ENCODE results near the gene TRMT61A. TPM values are rescaled to one million over a fixed set of nuclear protein-coding genes. Genes with fewer than 3 reads are reported as not detected.

Gene TRMT61A
- total and polyA plus RNA-seq, 2 of the 13 experiments (the other 11 are each of a cell fraction or from before 2014, with no cell fraction given): 6.5 to 13.6 TPM

DNA sequence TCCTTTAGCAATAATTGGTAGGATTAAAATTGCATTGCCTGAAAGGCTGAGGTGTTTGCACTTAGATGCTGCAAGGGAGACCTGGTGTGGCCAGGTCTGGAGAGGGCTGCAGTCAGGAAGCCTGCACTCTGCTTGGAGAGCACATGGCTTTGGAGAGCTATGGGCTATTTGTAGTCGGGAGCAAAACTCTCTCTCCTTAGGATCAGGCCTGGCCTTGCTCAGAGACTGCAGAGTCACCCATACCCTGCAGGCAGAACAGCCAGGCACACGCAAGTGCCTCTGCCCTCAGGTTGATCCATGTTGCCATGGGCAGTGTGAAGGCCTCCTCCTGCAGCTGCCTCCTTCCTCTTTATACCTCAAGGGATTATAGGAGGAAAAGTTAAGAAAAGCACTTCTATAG, 33.1 kb upstream of the TRMT61A start (continued):
- no peak for TF ChIP-seq JUND (CRISPR knock-in tag; IDR thresholded peaks at IDR 0.05)

DNA sequence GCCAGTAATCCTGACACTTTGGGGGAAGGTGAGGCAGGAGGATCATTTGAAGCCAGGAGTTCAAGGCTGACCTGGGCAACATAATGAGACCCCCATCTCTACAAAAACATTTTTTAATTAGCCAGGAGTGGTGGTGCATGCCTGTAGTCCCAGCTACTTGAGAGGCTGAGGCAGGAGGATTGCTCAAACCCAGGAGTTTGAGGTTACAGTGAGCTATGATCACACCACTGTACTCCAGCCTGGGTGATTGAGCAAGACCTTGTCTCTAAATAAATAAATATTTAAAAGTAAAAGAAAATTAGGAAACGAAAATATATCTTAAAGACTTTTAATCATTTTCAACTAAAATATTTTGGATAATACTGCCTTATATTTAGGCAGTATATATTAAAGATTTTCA, 32.2 kb upstream of the TRMT61A start:
- Histone ChIP-seq H3K4me3 (replicated peaks in 1 of 3; ENCODE audit: insufficient read depth in 1 of 3, low read depth in 2 of 3, low read length in 3 of 3) (no peak overlapping the region), H3K27ac (ENCODE audit: extremely low read length, insufficient read depth, low read length) (no peak overlapping the region), H3K9me3 (ENCODE audit: low read length) (no peaks in the 10 kb centered on the region), H3K27me3 (ENCODE audit: control insufficient read depth in 1 of 2, insufficient read depth in 2 of 2, low read length in 2 of 2) (no peaks in the 10 kb centered on the region), H2AFZ (ENCODE audit: low read length) (no peak overlapping the region), H3K4me1 (ENCODE audit: insufficient read depth, low read length) (peaks cover 8% of the 10 kb centered on the region), H3K4me2 (ENCODE audit: low read depth, low read length) (no peak overlapping the region), H3K36me3 (replicated peaks in 1 of 2; ENCODE audit: control insufficient read depth in 1 of 2, insufficient read depth in 2 of 2, low read length in 2 of 2) (peaks cover 8 to 46% of the 10 kb centered on the region in 2 experiments), H3K79me2 (ENCODE audit: insufficient read depth, low read length) (no peaks in the 10 kb centered on the region), H3K9ac (ENCODE audit: insufficient read depth, low read depth, low read length) (no peak overlapping the region), H4K20me1 (ENCODE audit: insufficient read depth, low read length) (no peaks in the 10 kb centered on the region)
- DNase-seq (ENCODE audit: low spot score) (no peak), FAIRE-seq (no peak), ATAC-seq (no peak)
- no TSS peak for BruUV-seq (replicated peaks)
- in situ Hi-C loops (cut with HindIII; ENCODE audit: extremely low pct_ligation_motif_present, low pct_unique_long_range_greater_than_20kb): no loop called here
- 3% methylated on average over 1 of the region's 1 CpG for WGBS (ENCODE audit: low lambda C conversion rate)
- ChIA-PET POLR2A (interaction anchor here (0.6 kb wide), 1 partner anchor 15 kb away, joined by 3 read pairs; no protein-coding TSS in a partner anchor), CTCF (ENCODE audit: low intra/inter-chr PET ratio, low total read pairs) (no interaction called here)
- TF ChIP-seq, protein P1, sequence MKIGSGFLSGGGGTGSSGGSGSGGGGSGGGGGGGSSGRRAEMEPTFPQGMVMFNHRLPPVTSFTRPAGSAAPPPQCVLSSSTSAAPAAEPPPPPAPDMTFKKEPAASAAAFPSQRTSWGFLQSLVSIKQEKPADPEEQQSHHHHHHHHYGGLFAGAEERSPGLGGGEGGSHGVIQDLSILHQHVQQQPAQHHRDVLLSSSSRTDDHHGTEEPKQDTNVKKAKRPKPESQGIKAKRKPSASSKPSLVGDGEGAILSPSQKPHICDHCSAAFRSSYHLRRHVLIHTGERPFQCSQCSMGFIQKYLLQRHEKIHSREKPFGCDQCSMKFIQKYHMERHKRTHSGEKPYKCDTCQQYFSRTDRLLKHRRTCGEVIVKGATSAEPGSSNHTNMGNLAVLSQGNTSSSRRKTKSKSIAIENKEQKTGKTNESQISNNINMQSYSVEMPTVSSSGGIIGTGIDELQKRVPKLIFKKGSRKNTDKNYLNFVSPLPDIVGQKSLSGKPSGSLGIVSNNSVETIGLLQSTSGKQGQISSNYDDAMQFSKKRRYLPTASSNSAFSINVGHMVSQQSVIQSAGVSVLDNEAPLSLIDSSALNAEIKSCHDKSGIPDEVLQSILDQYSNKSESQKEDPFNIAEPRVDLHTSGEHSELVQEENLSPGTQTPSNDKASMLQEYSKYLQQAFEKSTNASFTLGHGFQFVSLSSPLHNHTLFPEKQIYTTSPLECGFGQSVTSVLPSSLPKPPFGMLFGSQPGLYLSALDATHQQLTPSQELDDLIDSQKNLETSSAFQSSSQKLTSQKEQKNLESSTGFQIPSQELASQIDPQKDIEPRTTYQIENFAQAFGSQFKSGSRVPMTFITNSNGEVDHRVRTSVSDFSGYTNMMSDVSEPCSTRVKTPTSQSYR (CRISPR knock-in tag; IDR thresholded peaks at IDR 0.05; ENCODE audit: borderline replicate concordance): no peak
- TF ChIP-seq, protein P2, sequence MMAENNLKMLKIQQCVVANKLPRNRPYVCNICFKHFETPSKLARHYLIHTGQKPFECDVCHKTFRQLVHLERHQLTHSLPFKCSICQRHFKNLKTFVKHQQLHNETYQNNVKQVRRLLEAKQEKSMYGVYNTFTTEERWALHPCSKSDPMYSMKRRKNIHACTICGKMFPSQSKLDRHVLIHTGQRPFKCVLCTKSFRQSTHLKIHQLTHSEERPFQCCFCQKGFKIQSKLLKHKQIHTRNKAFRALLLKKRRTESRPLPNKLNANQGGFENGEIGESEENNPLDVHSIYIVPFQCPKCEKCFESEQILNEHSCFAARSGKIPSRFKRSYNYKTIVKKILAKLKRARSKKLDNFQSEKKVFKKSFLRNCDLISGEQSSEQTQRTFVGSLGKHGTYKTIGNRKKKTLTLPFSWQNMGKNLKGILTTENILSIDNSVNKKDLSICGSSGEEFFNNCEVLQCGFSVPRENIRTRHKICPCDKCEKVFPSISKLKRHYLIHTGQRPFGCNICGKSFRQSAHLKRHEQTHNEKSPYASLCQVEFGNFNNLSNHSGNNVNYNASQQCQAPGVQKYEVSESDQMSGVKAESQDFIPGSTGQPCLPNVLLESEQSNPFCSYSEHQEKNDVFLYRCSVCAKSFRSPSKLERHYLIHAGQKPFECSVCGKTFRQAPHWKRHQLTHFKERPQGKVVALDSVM (CRISPR knock-in tag; IDR thresholded peaks at IDR 0.05): 0 out of 2 replicates have a peak, but pooled peaks have one; percentile 33
- intact Hi-C loops (cut with micrococcal nuclease; ENCODE audit: unreplicated experiment): no loop called here
